Measurements from ENCODE around the gene ZNF678. TPM values are rescaled to one million over a fixed set of nuclear protein-coding genes. Genes with fewer than 3 reads are reported as not detected.

Gene ZNF678
- total RNA-seq, 1 experiment from 2014 or later: 7.0 TPM

DNA sequence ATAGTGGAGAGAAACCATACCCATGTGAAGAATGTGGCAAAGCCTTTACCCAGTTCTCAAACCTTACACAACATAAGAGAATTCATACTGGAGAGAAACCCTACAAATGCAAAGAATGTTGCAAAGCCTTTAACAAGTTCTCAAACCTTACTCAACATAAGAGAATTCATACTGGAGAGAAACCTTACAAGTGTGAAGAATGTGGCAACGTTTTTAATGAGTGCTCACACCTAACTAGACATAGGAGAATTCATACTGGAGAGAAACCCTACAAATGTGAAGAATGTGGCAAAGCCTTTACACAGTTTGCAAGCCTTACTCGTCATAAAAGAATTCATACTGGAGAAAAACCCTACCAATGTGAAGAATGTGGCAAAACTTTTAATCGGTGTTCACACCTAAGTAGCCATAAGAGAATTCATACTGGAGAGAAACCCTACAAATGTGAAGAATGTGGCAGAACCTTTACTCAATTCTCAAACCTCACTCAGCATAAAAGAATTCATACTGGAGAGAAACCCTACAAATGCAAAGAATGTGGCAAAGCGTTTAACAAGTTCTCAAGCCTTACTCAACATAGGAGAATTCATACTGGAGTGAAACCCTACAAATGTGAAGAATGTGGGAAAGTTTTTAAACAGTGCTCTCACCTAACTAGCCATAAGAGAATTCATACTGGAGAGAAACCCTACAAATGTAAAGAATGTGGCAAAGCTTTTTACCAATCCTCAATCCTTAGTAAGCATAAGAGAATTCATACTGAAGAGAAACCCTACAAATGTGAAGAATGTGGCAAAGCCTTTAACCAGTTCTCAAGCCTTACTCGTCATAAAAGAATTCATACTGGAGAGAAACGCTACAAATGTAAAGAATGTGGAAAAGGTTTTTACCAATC, 91.7 kb downstream of the ZNF678 start:
- Mint-ChIP-seq H3K27me3 (ENCODE audit: unreplicated experiment) (no peaks in the 10 kb centered on the region), H3K4me1 (ENCODE audit: low read depth, unreplicated experiment) (no peaks in the 10 kb centered on the region), H3K9me3 (ENCODE audit: low read depth, unreplicated experiment) (peaks cover 19% of the 10 kb centered on the region), H3K36me3 (ENCODE audit: insufficient read depth, unreplicated experiment) (no peaks in the 10 kb centered on the region), H3K27ac (ENCODE audit: unreplicated experiment) (no peak overlapping the region), H3K4me3 (ENCODE audit: low read depth, unreplicated experiment) (no peak overlapping the region)
- BruUV-seq (replicated peaks): no TSS peak
- no peak for DNase-seq
- CTCF ChIA-PET: interaction anchor here (0.7 kb wide), 1 partner anchor 148 kb away, joined by 3 read pairs; no protein-coding TSS in a partner anchor
- TF ChIP-seq, protein P1, sequence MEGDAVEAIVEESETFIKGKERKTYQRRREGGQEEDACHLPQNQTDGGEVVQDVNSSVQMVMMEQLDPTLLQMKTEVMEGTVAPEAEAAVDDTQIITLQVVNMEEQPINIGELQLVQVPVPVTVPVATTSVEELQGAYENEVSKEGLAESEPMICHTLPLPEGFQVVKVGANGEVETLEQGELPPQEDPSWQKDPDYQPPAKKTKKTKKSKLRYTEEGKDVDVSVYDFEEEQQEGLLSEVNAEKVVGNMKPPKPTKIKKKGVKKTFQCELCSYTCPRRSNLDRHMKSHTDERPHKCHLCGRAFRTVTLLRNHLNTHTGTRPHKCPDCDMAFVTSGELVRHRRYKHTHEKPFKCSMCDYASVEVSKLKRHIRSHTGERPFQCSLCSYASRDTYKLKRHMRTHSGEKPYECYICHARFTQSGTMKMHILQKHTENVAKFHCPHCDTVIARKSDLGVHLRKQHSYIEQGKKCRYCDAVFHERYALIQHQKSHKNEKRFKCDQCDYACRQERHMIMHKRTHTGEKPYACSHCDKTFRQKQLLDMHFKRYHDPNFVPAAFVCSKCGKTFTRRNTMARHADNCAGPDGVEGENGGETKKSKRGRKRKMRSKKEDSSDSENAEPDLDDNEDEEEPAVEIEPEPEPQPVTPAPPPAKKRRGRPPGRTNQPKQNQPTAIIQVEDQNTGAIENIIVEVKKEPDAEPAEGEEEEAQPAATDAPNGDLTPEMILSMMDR (IDR thresholded peaks at IDR 0.05; ENCODE audit: unreplicated experiment): no peak
- intact Hi-C loops (cut with micrococcal nuclease; ENCODE audit: unreplicated experiment): no loop called here

DNA sequence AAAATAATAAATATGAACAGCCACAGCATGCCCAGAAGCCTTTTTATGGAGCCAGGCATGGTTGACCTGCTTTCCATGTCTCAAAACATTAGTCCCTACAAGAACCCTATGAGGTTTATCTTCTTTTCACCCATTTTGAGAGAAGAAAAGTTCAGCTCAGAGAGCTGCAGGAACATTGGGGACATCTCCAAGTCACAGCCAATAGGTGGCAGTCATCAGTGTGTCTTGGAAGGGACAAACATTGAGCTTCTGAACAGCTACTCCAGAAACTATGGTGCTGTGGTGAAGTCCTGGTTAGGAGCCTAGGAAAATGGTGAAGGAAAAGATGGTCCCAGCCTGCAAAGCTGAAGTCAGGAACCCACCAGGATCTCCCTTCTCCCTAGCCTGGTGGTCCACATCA, 98.1 kb downstream of the ZNF678 start:
- no peaks in the 10 kb centered on the region for H3K27me3 Mint-ChIP-seq (ENCODE audit: unreplicated experiment)
- H3K4me3 Mint-ChIP-seq (ENCODE audit: low read depth, unreplicated experiment): no peak overlapping the region
- H3K4me1 Mint-ChIP-seq (ENCODE audit: low read depth, unreplicated experiment): no peaks in the 10 kb centered on the region
- H3K9me3 Mint-ChIP-seq (ENCODE audit: low read depth, unreplicated experiment): peaks cover 21% of the 10 kb centered on the region
- H3K27ac Mint-ChIP-seq (ENCODE audit: unreplicated experiment): no peak overlapping the region
- no TSS peak for BruUV-seq (replicated peaks)
- intact Hi-C loops (cut with micrococcal nuclease; ENCODE audit: unreplicated experiment): no loop called here
- CTCF ChIA-PET: no interaction called here
- no peaks in the 10 kb centered on the region for H3K36me3 Mint-ChIP-seq (ENCODE audit: insufficient read depth, unreplicated experiment)
- no peak for DNase-seq
- TF ChIP-seq, protein P1 (IDR thresholded peaks at IDR 0.05; ENCODE audit: unreplicated experiment): no peak

DNA sequence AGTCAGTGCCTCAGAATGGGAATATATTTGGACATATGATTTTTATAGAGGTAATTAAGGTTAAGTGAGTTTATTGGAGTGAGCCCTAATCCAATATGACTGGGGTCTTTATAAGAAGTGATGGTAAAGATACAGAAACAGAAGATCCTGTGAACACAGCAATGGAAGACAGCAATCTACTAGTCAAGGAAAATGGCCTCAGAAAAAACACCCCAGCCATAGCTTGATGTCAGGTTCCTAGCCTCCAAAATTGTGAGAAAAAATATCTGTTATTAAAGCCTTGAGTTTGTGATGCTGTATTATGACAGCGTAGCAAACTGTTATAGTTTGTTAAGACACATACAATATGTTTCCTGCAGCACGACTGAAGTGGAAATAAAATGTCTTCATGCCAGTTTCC, 99.6 kb downstream of the ZNF678 start:
- Mint-ChIP-seq H3K36me3 (ENCODE audit: insufficient read depth, unreplicated experiment) (no peaks in the 10 kb centered on the region), H3K9me3 (ENCODE audit: low read depth, unreplicated experiment) (peaks cover 21% of the 10 kb centered on the region), H3K27me3 (ENCODE audit: unreplicated experiment) (no peaks in the 10 kb centered on the region), H3K27ac (ENCODE audit: unreplicated experiment) (no peak overlapping the region), H3K4me3 (ENCODE audit: low read depth, unreplicated experiment) (no peak overlapping the region), H3K4me1 (ENCODE audit: low read depth, unreplicated experiment) (no peaks in the 10 kb centered on the region)
- CTCF ChIA-PET: no interaction called here
- intact Hi-C loops (cut with micrococcal nuclease; ENCODE audit: unreplicated experiment): no loop called here
- TF ChIP-seq, protein P1 (IDR thresholded peaks at IDR 0.05; ENCODE audit: unreplicated experiment): no peak
- no peak for DNase-seq
- no TSS peak for BruUV-seq (replicated peaks)

DNA sequence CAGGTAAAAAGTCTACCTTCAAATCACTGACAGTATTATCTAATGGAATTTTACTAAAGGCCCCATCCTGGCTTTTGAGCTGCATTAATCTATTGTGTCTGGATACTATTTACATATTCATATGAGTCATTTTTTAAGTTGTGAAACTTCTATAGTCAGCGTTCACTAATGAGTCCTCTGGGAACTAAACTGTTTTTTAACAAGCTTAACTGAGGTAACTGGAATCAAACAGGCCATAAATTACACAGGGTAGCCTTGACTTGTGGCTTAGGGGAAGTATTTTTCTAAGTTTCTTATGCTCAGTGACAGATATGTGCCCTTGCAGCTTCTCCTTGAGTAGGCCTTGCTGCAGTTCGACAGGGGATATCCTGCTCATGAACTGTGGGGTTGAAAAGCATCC, 102.9 kb downstream of the ZNF678 start:
- no peaks in the 10 kb centered on the region for H3K4me1 Mint-ChIP-seq (ENCODE audit: low read depth, unreplicated experiment)
- no peak overlapping the region for H3K4me3 Mint-ChIP-seq (ENCODE audit: low read depth, unreplicated experiment)
- no TSS peak for BruUV-seq (replicated peaks)
- no peak overlapping the region for H3K27ac Mint-ChIP-seq (ENCODE audit: unreplicated experiment)
- H3K9me3 Mint-ChIP-seq (ENCODE audit: low read depth, unreplicated experiment): peaks cover 19% of the 10 kb centered on the region
- no peaks in the 10 kb centered on the region for H3K36me3 Mint-ChIP-seq (ENCODE audit: insufficient read depth, unreplicated experiment)
- DNase-seq: no peak
- TF ChIP-seq, protein P1 (IDR thresholded peaks at IDR 0.05; ENCODE audit: unreplicated experiment): no peak
- H3K27me3 Mint-ChIP-seq (ENCODE audit: unreplicated experiment): no peaks in the 10 kb centered on the region
- CTCF ChIA-PET: interaction anchor here (0.7 kb wide), 1 partner anchor 140 kb away, joined by 3 read pairs; no protein-coding TSS in a partner anchor
- intact Hi-C loops (cut with micrococcal nuclease; ENCODE audit: unreplicated experiment): no loop called here
